NT2/D1 (cell line): ENCODE data around the gene MSRB1.

ENCODE experiments used
- SUZ12 ChIP-seq: IDR thresholded peaks from 2 replicates; pipeline ENCODE4 v1.6.1; 2011; ENCODE audit not compliant: insufficient read length, insufficient read depth; ENCODE audit errors: extremely low read depth
- YY1 ChIP-seq: IDR thresholded peaks from 2 replicates; pipeline ENCODE4 v1.6.1; 2011; ENCODE audit not compliant: insufficient read length, insufficient read depth
- ZNF274 ChIP-seq: IDR thresholded peaks from 2 replicates; pipeline ENCODE4 v1.6.1; 2011; ENCODE audit warnings: mild to moderate bottlenecking, low read depth, low read length

DNA sequence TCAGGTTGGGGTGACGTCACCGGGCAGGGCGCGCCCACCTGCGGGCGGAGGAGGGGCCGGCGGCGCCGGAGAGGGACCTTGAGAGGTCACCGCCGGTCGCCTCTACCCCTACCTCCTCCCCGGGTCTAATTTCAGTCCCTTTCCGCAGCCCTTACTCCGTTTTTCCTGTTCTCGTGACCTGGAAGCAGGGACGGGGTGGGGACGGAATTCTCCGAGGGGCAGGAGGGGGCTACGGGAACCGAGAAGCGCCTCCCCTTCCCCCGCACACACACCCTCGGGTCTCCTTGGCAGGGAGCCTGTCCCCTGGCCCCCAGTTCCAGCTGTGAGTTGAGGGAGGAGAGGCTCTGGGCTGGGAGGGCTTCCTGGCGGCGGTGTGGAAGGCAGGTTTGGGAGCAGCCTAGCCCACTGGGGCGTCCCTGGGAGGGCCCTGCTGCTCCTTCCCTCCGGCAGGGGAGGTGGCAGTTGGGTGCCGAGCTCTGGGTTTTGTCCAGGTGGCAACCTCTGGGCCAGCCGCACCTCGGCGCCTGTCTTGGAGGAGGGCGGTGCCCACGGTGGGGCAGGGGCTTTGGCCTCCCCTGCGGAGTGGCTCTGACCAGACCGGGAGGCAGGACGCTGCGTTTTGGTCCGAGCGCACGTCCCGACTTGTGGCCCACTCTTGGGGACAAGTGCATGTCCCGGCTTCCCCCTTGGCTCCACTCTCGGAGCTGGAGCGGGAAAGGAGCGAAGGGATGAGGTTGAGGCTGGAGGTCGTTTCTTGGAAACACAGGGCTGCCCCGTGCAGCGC lies 47.5 kb upstream of the MSRB1 start:
- TF ChIP-seq ZNF274 (no peak), YY1 (no peak), SUZ12 (no peak)
